ENCODE results near the gene LBX2. TPM values are rescaled to one million over a fixed set of nuclear protein-coding genes. Genes with fewer than 3 reads are reported as not detected.

The LBX2 gene
- total and polyA plus RNA-seq, 5 experiments from 2014 or later: not detected

DNA sequence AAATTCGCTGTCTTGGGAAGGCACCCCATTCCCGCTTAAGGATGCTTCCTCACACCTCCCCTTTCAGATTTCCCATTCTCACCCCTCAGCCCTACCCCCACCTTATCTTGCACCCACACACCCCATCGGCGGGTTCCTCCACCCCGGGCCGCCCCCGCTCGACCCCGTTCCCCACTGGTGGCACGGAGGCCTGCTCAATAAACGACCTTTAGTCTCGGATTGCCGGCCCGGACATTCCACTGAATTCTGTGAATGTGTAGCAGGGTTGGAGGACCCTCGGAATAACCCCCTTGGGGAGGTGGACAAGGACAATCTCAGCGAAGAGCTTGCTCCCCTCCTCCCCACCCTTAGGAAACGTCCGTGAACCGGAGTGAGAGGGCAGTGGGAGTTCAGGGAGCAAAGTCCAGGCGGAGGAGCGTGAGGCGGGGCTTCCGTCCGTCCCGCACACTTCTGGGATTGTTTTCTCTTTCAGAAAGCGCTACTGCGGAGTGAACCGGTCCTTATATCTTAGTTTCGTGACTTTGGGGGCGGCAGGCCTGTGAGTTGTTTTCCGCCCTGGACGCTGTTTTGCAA, 2.8 kb upstream of the LBX2 start:
- no peak for ATAC-seq
- H3K4me3 Mint-ChIP-seq: peak overlapping the region; percentile 60 to 81 (median 72)
- H3K4me1 Mint-ChIP-seq: peaks cover 23 to 76% (median 72%) of the 10 kb centered on the region in 4 donors
- peak overlapping the region in 2 of 10 donors; percentile 31 to 43 for H3K27ac Mint-ChIP-seq
- POLR2A ChIA-PET: interaction anchor here (2.0 kb wide), 2 partner anchors 10 to 19 kb away, joined by 5 read pairs; partner anchors contain the start of genes CCDC142 and TTC31
- peaks cover 15 to 32% (median 28%) of the 10 kb centered on the region in 3 donors for H3K36me3 Mint-ChIP-seq
- H3K27me3 Mint-ChIP-seq: peaks cover 20 to 94% (median 52%) of the 10 kb centered on the region in 5 donors
- peaks cover 0 to 8% (median 0%) of the 10 kb centered on the region in 9 donors for H3K9me3 Mint-ChIP-seq
- DNase-seq: no peak

- H3K27ac Mint-ChIP-seq: no peak overlapping the region
- ATAC-seq (no peak), DNase-seq (no peak)
- H3K4me1 Mint-ChIP-seq: peaks cover 18 to 69% (median 65%) of the 10 kb centered on the region in 4 donors
- peaks cover 0 to 9% (median 0%) of the 10 kb centered on the region in 9 donors for H3K9me3 Mint-ChIP-seq
- peaks cover 12 to 25% (median 24%) of the 10 kb centered on the region in 3 donors for H3K36me3 Mint-ChIP-seq
- peaks cover 20 to 87% (median 50%) of the 10 kb centered on the region in 5 donors for H3K27me3 Mint-ChIP-seq
- POLR2A ChIA-PET: interaction anchor here (1.0 to 2.0 kb wide), 4 partner anchors 11 to 27 kb away, joined by 3 to 5 read pairs (median 4); partner anchors contain the start of genes AUP1, CCDC142 and TTC31
- peak overlapping the region; percentile 50 to 81 (median 70) for H3K4me3 Mint-ChIP-seq
Observed at GRCh38 chr2:74501335-74502071, 2.1 kb upstream of the LBX2 start.

DNA sequence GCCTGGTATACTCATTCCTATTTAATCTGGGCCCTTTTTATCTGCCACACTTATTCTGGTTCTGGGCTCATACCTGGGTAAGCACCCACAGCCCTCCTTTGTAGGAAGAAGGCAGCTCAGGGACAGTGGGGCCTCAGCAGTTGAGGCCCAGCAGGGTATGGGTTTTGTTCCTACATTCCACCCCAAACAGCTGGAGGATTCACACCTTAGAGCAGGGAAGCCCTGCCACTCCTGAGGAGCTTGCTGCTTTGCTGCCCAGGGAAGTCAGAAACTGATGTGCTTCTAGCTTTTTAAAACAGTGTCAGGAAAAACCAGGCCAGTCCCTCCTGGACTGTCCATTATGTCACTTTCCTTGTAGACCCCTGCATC, 1.2 kb upstream of the LBX2 start:
- DNase-seq (no peak), ATAC-seq (no peak)
- H3K4me1 Mint-ChIP-seq: peaks cover 17 to 67% (median 60%) of the 10 kb centered on the region in 4 donors
- no peak overlapping the region for H3K27ac Mint-ChIP-seq
- POLR2A ChIA-PET: interaction anchor here (0.8 to 2.0 kb wide), 8 partner anchors 12 to 42 kb away, joined by 3 to 6 read pairs (median 4); partner anchors contain the start of genes AUP1, CCDC142, HTRA2 and TTC31
- peak overlapping the region in 1 of 10 donors; percentile 18 for H3K4me3 Mint-ChIP-seq
- peaks cover 11 to 18% (median 18%) of the 10 kb centered on the region in 3 donors for H3K36me3 Mint-ChIP-seq
- peaks cover 0 to 9% (median 0%) of the 10 kb centered on the region in 9 donors for H3K9me3 Mint-ChIP-seq
- H3K27me3 Mint-ChIP-seq: peaks cover 20 to 79% (median 49%) of the 10 kb centered on the region in 5 donors

DNA sequence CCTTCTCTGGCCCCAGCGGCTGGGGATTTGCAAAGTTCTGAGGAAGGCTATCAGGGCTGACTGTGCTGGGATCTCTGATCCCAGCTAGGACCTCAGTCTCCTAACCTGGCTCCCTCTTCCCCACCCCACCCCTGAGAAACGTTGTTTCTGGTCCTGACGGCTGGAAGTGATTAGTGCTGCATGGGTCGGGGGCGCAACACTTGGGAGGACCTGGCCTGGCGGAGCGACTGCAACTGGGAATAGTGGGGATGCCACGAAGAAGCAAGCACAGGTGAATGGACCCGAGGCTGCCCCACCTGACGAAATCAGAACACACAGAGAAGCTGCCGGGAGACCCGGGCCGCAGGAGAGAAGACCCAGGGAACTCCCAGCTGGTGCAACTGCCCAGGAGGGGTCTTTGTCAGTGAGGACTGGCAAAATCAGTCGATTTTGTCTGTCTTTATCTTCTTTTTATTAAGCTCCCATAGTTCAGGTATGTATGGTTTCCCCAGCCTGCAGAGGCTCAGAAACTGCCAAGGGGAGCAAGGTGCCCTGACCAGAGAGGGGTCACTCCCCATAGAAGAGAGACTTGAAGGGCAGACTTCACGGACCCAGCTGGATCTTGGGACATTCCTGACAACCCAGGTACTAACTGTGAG, 656 bp upstream of the LBX2 start:
- POLR2A ChIA-PET: interaction anchor here (0.5 to 2.0 kb wide), 9 partner anchors 13 to 80 kb away, joined by 3 to 6 read pairs (median 4); partner anchors contain the start of genes AUP1, CCDC142, HTRA2 and TTC31
- peak overlapping the region in 1 of 10 donors; percentile 74 for H3K27ac Mint-ChIP-seq
- peak overlapping the region in 8 of 10 donors; percentile 8 to 72 (median 44) for H3K4me3 Mint-ChIP-seq
- H3K36me3 Mint-ChIP-seq: peaks cover 7 to 13% (median 13%) of the 10 kb centered on the region in 3 donors
- DNase-seq: no peak
- peaks cover 20 to 74% (median 48%) of the 10 kb centered on the region in 5 donors for H3K27me3 Mint-ChIP-seq
- peaks cover 16 to 63% (median 55%) of the 10 kb centered on the region in 4 donors for H3K4me1 Mint-ChIP-seq
- peaks cover 0 to 8% (median 0%) of the 10 kb centered on the region in 9 donors for H3K9me3 Mint-ChIP-seq
- no peak for ATAC-seq

DNA sequence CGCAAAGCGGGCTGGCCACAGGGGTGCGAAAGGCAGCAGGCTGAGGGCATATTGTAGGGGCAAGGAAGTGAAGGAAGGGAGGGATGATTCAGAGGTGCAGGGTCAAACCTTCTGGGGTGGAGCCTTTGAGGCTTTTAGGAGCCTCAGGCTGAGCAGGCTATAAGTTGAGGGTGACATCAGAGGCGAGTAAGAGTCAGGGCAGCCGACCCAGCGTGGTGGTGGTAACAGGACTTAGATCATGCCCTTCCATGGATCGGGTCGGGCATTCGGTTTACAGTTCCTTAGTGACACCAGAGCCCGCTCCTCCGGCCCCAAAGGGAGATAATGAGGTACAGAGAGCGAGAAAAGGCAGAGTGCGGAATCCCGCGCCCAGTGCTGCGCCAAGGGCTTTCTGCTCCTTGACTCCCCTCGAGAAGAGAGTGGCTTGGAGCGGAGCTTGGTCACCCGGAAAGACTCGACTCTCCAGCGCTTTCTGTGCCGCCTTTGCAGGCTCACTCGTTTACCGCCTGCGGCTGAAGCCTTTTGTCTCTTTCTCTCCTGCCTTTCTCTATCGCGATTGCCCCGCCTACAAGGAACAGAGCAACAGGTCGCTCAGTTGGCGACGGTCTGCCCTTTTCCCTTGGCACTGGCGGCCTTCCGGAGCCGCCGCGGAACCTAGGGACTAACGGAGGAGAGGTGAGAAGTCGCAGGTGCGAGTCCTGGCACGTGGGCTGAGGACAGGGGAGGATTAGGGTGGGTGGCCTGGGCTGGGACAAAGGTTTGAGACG, 720 bp downstream of the LBX2 start:
- Mint-ChIP-seq H3K36me3 (peaks cover 0 to 7% (median 6%) of the 10 kb centered on the region in 3 donors), H3K27ac (peak overlapping the region in 6 of 10 donors; percentile 11 to 72 (median 44)), H3K9me3 (peaks cover 0 to 1% (median 0%) of the 10 kb centered on the region in 9 donors), H3K27me3 (peaks cover 12 to 60% (median 37%) of the 10 kb centered on the region in 5 donors), H3K4me1 (peaks cover 16 to 49% (median 42%) of the 10 kb centered on the region in 4 donors), H3K4me3 (peak overlapping the region; percentile 71 to 91 (median 87))
- POLR2A ChIA-PET: interaction anchor here (0.9 to 1.5 kb wide), 5 partner anchors 8 to 155 kb away, joined by 3 to 7 read pairs (median 4); partner anchors contain the start of genes AUP1, HTRA2, PCGF1 and SEMA4F
- DNase-seq: peak in 1 of 10 donors; percentile 26
- ATAC-seq: peak; percentile 17 to 27

DNA sequence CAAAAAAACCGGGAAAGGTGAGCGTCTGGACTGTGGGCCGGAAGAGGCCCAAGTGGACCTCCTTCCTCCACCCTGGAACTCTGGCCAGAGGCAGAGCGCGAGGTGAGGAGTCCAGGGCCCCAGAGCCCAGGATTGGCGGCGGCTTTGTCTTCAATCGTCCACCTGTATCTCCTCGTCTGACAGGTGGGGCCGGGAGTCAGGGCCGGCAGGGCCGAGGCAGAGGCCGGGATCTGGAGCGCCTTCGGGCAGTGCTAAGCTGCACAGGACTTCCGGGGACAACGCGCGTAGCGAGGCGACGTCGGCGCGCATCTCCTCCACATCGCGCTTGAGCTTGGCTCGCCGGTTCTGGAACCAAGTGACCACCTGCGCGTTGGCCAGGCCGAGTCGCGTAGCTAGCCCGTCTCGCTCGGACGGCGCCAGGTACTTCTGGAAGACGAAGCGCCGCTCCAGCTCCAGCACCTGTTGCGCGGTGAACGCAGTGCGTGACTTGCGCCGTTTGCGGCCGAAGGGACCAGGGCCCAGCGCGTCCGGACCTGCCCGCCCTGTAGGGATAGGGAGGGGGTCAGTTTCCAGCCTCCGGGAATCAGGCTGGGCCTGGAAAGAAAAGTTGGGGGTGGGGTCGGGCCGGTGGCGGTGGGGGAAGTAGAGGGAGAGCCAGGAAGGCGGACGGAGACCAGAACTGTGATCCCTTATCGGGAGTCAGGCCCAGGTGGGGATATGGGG, 1.5 kb downstream of the LBX2 start:
- DNase-seq: peak in 1 of 10 donors; percentile 23
- peak overlapping the region; percentile 71 to 91 (median 87) for H3K4me3 Mint-ChIP-seq
- ATAC-seq: peak; percentile 31 to 44
- H3K36me3 Mint-ChIP-seq: peaks cover 0 to 13% (median 4%) of the 10 kb centered on the region in 3 donors
- H3K4me1 Mint-ChIP-seq: peaks cover 16 to 42% (median 35%) of the 10 kb centered on the region in 4 donors
- H3K27me3 Mint-ChIP-seq: peaks cover 10 to 53% (median 34%) of the 10 kb centered on the region in 5 donors
- POLR2A ChIA-PET: interaction anchor here (0.9 to 1.5 kb wide), 4 partner anchors 9 to 156 kb away, joined by 3 to 7 read pairs (median 4); partner anchors contain the start of genes AUP1, HTRA2, PCGF1 and SEMA4F
- H3K9me3 Mint-ChIP-seq: peaks cover 0 to 1% (median 0%) of the 10 kb centered on the region in 9 donors
- H3K27ac Mint-ChIP-seq: peak overlapping the region in 5 of 10 donors; percentile 11 to 79 (median 29)

GRCh38 chr2:74496997-74497776, 2.2 kb downstream of the LBX2 start:
- DNase-seq (no peak), ATAC-seq (no peak)
- peaks cover 0 to 20% (median 7%) of the 10 kb centered on the region in 3 donors for H3K36me3 Mint-ChIP-seq
- peaks cover 0 to 1% (median 0%) of the 10 kb centered on the region in 9 donors for H3K9me3 Mint-ChIP-seq
- H3K27ac Mint-ChIP-seq: peak overlapping the region in 4 of 10 donors; percentile 16 to 79 (median 24)
- H3K4me3 Mint-ChIP-seq: peak overlapping the region; percentile 43 to 91 (median 86)
- peaks cover 10 to 45% (median 32%) of the 10 kb centered on the region in 5 donors for H3K27me3 Mint-ChIP-seq
- H3K4me1 Mint-ChIP-seq: peaks cover 16 to 34% (median 30%) of the 10 kb centered on the region in 4 donors
- POLR2A ChIA-PET: interaction anchor here (0.9 to 1.5 kb wide), 4 partner anchors 10 to 157 kb away, joined by 3 to 7 read pairs (median 3); partner anchors contain the start of genes PCGF1, SEMA4F and WBP1

GRCh38 chr2:74495440-74495839, 4.0 kb downstream of the LBX2 start:
- Mint-ChIP-seq H3K27ac (peak overlapping the region in 1 of 10 donors; percentile 62), H3K4me1 (peaks cover 11 to 29% (median 24%) of the 10 kb centered on the region in 4 donors)

DNA sequence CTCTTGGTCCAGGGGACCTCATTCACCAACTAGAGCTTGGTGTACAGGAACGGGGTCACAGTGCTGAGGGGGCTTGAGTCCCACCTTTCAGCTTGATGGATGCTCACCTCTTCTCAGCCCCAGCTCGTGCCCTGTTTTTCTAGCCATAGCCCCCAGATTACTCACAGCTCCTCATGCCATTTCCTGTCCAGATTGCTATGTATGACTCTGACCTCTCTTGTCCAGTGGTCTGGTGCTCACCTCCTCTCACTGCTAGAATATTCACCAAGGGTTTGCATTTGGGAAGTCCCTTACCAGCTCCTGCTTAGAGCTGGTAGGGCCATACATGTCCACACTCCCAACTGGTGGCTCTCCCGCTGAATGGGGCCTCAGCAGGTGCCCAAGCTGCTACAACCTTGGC, 5.9 kb downstream of the LBX2 start:
- POLR2A ChIA-PET: interaction anchor here (0.5 kb wide), 1 partner anchor 14 kb away, joined by 3 read pairs; the partner anchor contains the start of gene PCGF1
- H3K36me3 Mint-ChIP-seq: peaks cover 0 to 50% (median 12%) of the 10 kb centered on the region in 3 donors
- peaks cover 8 to 12% (median 10%) of the 10 kb centered on the region in 4 donors for H3K4me1 Mint-ChIP-seq
- peak overlapping the region in 1 of 10 donors; percentile 25 for H3K27ac Mint-ChIP-seq
- H3K9me3 Mint-ChIP-seq: peaks cover 0 to 1% (median 0%) of the 10 kb centered on the region in 9 donors
- no peak for DNase-seq
- H3K4me3 Mint-ChIP-seq: no peak overlapping the region
- H3K27me3 Mint-ChIP-seq: peaks cover 0 to 11% (median 5%) of the 10 kb centered on the region in 5 donors
- ATAC-seq: no peak

More at GRCh38 chr2:74495440-74495839, 4.0 kb downstream of the LBX2 start:
- peaks cover 0 to 1% (median 0%) of the 10 kb centered on the region in 9 donors for H3K9me3 Mint-ChIP-seq
- H3K36me3 Mint-ChIP-seq: peaks cover 0 to 38% (median 8%) of the 10 kb centered on the region in 3 donors
- no peak overlapping the region for H3K4me3 Mint-ChIP-seq
- ATAC-seq (no peak), DNase-seq (no peak)
- H3K27me3 Mint-ChIP-seq: peaks cover 8 to 28% (median 17%) of the 10 kb centered on the region in 5 donors
- POLR2A ChIA-PET: interaction anchor here (1.0 to 1.3 kb wide), 2 partner anchors 9 to 13 kb away, joined by 3 to 5 read pairs; partner anchors contain the start of genes CCDC142 and TTC31

All from naive thymus-derived CD8-positive, alpha-beta T cell (primary cell).